ENCODE data around the gene ELFN1.

Gene ELFN1

DNA sequence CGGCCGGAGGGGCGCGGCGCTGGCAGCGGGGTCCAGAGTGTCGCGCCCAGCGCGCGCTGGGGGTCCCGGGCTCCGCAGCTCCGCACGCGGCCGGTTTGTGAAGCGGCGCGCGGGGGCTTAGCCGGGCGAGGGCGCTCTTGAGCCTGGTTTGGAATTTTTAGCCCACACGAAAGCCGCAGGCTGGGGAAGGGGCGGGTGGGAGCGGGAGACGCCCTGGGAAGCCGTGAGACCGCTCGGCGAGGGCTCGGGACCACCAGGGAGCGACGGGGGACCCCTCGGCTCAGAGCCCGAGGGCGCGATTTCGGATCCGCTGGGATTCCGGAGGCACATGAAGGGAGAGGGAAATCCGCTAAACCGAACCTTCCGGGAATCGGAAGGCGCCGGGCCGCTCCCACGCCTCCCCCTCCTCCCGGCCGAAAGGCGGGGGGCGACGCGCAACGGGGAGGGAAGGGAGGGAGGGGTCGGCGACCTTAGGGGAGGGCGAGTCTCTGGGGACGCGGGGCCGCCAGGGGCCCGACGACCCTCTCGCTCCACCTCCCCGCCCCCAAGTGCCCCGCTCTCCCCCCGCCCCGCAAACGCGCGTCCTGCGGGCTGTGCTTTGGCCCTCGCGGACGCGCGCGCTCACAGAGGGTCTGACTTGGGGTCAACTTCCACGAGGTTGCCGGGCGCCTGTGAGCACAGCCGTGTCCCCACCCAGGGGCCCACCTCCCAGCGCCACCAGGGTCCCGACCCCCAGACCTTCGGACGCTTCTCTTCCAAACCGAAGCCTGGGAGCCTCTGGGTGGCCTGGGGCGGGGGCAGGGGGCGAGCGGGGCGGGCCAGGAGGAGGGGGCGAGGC, 5.1 kb upstream of the ELFN1 start:
- peak; percentile 93 for DNase-seq (ENCODE audit: low spot score)
- TF ChIP-seq, protein P1, sequence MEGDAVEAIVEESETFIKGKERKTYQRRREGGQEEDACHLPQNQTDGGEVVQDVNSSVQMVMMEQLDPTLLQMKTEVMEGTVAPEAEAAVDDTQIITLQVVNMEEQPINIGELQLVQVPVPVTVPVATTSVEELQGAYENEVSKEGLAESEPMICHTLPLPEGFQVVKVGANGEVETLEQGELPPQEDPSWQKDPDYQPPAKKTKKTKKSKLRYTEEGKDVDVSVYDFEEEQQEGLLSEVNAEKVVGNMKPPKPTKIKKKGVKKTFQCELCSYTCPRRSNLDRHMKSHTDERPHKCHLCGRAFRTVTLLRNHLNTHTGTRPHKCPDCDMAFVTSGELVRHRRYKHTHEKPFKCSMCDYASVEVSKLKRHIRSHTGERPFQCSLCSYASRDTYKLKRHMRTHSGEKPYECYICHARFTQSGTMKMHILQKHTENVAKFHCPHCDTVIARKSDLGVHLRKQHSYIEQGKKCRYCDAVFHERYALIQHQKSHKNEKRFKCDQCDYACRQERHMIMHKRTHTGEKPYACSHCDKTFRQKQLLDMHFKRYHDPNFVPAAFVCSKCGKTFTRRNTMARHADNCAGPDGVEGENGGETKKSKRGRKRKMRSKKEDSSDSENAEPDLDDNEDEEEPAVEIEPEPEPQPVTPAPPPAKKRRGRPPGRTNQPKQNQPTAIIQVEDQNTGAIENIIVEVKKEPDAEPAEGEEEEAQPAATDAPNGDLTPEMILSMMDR (IDR thresholded peaks at IDR 0.05; ENCODE audit: extremely low read depth, missing control alignments), result peak; percentile 94

DNA sequence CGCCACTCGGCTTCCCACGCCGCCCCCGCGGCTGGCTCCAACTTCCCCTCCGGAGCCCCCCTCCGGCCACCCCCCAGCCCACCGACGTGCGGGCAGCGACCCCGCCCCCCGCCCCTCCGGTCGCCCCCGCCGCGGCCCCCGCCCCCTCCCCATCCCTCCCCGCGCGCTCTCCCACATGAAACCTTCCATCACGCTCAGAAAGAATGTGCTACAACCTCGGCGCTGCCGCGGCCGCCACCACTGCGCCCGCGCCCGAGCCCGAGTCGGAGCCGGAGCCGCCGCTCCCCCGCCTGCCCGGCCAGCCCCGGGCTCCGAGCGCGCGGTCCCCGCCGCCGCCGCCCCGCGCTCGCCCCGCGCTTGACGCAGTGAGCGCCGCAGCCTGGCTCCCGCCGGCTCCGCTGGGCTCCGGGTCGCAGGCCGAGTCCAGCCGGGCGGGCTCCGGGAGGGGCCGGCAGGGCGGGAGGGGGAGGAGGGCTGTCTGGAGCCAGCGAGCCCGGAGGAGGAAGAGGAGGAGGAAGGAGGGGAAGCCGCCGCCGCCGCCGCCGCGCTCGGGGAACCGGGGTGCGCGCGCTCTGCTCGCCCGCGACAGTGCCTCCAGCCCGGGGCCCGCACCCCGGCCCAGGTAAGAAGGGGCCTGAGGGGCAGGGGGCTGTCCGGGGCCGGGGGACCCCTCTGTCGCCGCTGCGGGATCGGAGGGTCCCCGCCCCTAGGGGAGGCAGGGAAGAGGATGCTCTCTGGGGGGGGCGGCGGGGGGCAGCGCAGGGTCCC, 4.3 kb upstream of the ELFN1 start:
- DNase-seq (ENCODE audit: low spot score), result peak; percentile 68
- TF ChIP-seq, protein P1 (IDR thresholded peaks at IDR 0.05; ENCODE audit: extremely low read depth, missing control alignments), result no peak

DNA sequence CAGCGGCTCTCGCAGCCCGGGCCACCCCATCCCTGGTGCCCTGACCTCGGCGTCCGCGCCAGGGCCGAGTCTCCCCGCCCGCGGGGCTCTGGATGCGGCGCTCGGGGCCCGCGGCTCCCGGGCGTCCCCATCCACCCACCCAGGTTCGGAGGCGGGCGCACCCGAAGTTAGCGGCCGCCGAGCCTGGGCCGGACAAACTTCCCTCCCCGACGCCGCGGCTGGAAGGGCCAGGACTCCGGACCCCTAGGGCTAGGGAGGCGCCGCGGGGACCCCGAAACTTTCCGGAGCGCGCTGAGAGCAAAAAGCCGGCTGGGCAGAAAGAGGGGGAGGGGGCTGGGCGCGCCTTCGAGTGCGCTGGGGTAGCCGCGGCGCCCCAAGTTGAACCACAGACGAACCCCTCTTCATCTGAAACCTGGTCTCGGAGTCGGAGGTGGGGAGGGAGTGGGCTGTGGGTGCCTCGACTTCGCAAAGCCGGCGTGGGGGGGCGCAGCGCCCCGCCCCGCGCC, 3.7 kb upstream of the ELFN1 start:
- peak; percentile 72 for DNase-seq (ENCODE audit: low spot score)
- TF ChIP-seq, protein P1 (IDR thresholded peaks at IDR 0.05; ENCODE audit: extremely low read depth, missing control alignments), result no peak

DNA sequence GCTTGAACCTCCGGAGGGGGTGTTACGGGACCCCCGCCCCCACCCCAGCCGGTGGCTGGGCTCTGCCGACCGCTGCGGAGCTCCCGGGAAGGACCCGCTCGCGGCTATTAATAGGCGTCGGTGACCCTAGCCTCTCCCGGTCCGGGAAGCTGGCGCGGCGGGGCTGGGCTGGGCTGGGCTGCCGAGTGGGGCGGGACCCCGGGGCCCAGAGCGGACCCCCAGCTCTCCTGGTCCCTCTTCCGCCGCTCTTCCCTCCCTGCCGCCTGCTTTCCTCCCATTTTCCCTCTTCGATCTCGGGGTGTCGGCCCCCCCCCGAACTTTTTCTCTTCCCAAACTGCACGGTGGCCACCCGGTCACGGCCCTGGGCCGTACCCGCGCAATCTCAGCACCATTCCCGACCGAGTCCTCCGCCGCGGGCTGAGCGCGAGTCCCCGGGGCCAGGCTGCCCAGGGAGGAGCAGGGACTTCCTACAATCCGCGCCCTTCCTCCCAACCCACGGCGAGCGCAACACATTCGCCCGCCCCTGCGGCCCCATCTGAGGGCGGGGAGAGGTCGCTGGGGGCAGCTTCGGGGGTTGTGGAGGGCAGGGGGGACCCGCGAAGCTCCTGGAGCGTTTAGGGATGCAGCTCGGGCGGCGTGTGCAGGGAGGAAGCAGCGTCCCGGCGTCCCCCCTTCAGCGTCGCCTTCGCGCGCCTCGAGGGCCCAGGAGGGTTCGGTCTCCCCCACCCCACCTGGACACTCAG, 3.1 kb upstream of the ELFN1 start:
- DNase-seq (ENCODE audit: low spot score), result peak; percentile 69
- TF ChIP-seq, protein P1 (IDR thresholded peaks at IDR 0.05; ENCODE audit: extremely low read depth, missing control alignments), result no peak

DNA sequence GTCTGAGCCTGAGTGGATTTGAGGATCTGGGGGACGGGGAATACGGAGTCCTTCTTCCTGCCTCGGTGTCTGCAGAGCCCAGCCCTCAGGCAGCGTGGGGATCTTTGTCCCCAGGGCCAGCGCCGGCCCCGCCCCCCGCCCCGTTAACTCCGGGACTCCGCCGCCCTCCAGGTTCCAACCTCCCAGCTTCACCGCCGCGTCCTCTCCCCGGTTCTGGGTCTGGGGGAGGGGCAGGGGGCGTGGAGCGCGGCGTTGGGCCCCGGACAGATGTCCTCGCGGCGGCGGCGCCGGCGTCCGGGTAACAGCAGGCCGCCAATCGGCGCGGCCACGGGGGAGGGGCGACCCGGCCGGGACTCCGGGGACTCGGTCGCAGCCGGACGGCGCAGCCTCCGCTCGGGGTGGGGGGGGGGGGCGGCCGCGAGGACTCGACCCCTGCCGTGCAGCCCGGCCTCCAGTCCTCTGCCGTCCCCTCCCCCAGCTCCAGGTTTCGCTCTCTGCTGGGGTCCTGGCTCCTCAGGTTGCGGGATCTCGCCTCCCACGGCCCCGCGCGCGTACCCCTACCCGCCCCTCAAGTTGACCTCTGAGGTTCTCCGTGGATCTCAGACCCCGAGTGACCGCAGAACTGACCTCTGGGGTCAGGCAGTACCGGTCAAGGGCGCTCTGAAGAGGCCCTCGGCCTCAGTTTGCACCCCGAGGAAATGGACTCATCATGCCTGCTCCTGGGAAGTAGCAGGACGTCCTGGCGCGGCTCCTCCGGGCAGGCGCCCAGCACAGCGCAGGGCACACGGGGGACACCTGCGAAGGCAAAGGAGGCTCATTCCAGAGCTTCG, 2.3 kb upstream of the ELFN1 start:
- no peak for DNase-seq (ENCODE audit: low spot score)
- TF ChIP-seq, protein P1 (IDR thresholded peaks at IDR 0.05; ENCODE audit: extremely low read depth, missing control alignments), result no peak

DNA sequence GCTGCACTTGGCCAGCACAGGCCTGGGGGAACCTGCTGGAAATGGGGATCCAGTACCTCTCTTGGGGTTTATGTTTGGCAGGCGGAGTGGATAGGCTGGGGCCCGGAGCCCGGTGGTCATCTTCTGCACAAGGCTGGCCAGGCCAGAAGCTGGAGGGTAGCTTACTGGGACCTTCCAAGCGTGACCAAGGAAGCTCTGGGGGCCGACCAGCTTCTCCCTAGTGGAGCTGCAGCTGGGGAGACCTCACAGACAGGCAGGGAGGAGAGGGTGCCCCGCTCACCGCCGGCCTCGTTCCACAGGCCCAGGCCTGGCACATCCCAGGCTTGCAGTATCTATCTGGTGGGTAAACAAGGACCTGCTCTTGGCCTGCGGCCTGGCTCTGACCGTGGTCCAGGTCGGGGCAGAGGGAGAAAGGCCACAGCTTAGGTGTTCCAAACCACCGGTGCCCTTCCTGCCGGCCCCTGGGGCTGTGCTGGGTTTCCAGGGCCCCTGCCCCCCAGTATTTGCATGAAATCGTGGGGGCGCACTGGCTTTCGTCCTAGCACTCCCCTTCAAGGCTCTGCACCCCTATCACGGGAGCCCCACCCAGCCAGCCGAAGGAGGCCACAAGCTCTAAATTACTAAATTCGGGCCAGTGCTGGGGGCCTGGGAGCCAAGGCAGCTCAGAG, 1.5 kb upstream of the ELFN1 start:
- peak; percentile 56 for DNase-seq (ENCODE audit: low spot score)
- TF ChIP-seq, protein P1 (IDR thresholded peaks at IDR 0.05; ENCODE audit: extremely low read depth, missing control alignments), result no peak
